Hypothalamus (tissue), 51 donors: ENCODE data around the gene TOB1.

Experiments used
- DNase-seq, 51 donors: peaks; one replicate each; lab custom pipeline; 2025; lab: John Stamatoyannopoulos, UW

TOB1 gene

DNA sequence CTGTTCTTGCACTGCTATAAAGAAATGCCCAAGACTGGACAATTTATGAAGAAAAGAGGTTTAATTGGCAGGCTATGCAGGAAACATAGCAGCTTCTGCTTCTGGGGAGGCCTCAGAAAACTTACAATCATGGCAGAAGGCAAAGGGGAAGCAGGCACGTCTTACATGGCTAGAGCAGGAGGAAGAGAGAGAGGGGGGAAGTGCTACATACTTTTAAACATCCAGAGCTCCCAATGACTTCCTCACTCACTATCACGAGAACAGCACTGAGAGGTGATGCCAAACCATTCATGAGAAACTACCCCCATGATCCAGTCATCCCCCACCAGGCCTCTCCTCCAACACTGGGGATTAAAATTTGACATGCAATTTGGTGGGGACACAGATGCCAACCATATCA is 17.4 kb downstream of the TOB1 start:
- no peak for DNase-seq

DNA sequence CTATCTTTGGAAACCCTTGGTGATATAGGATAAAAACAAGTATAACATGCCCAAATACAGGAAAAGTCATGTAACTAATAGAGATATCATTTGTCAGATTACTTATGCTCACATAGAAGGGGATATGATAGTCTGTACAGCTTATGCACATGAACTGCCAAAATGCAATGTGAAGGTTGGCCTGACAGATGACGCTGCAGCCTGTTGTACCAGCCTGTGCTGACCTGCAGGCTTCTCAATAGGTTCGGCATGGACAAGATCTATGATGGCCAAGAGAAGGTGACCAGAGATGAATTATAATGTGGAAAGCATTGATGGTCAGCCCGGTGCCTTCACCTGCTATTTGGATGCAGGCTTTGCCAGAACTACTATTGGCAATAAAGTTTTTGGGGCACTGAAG is 18.1 kb downstream of the TOB1 start:
- DNase-seq = no peak

DNA sequence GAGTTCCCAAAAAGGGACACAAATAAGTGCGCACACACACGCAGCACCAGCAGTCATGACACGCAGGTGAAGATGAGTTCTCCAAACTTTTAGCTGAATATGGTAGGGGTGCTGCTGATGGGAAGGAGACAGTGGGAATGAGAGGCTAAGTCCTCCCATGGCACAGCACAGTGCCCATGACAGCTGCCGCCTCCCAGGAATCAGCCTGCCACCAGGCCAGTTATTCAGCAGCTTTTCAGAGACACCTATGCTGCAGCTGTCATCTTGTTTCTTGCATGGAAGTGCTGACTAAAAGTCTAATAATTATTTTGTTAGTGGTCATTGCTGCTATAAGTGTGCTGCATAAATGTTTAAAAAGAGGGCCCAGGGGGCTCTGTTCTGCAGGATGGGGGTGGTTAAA is 18.6 kb downstream of the TOB1 start:
- no peak for DNase-seq

DNA sequence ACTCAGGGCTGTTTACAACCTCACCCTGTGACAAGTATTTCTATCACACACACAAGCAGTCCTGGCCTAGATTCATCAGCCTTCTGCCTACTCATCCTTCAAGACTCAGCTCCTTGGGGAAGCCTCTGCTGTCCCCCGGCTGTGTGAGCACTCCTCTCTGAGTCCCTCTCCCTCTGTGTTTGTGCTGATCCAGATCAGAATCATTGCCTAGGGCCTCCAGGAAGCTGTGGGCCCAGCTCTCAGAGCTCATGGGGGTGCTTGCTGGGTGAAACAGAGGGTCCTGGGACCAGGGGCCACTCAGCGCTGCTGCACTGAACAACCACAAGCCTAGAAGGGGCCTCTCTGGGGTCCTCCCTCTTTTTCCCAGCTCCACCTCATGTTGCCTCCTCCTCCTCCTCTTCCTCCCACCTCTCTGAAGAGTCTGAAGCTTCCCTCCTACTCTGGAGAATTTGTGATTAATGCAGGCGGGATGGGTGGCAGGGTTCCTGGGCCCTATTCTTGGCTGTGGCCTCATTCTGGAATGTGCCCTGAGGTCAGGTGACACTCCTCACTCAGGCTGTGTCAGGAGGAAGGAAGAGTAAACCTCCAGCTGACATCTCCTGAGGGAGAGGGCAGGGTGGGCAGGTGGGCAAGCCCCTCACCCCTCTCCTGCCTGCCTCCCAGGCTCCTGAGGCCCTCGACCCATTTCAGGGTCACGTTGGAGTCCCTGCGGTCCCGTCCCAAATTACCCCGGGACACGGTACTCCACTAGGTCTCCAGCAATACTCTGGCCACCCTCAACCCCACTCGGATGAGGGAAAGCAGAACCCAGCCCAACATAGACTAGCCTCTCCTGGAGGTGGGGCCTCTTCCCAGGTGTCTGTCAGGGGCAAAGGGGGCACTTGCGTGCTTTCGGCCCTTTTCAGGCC is 20.7 kb downstream of the TOB1 start:
- DNase-seq = peak in 1 of 51 donors; percentile 35

DNA sequence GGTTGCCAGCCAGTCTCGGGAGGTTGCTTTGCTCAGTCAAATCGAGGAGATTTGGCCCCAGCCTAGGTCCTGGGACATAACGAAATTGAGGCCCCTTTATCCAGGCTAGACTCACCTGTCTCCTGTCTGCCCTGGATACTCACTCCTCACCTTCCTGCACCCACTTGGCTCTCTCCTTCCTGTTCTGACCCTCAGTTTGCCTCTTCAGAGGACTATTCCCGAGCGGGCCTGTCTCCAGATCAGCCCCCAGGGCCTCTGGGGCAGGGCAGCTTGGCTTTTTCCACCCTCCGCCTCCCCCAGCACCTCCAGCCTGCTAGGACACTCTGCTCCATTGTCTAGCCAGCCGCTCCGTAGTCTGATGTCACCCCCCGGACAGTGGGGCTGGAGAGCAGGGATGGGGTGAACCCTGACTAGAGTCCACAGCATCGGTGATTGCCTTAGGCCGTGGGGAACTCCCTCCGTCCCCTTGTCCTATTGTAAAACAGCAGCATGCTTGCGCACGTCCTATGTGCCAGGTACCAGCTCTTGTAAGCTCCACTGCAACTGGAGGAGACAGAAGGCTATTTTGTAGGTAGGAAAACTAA is 21.9 kb downstream of the TOB1 start:
- peak in 14 of 51 donors; percentile 14 to 66 (median 34) for DNase-seq

DNA sequence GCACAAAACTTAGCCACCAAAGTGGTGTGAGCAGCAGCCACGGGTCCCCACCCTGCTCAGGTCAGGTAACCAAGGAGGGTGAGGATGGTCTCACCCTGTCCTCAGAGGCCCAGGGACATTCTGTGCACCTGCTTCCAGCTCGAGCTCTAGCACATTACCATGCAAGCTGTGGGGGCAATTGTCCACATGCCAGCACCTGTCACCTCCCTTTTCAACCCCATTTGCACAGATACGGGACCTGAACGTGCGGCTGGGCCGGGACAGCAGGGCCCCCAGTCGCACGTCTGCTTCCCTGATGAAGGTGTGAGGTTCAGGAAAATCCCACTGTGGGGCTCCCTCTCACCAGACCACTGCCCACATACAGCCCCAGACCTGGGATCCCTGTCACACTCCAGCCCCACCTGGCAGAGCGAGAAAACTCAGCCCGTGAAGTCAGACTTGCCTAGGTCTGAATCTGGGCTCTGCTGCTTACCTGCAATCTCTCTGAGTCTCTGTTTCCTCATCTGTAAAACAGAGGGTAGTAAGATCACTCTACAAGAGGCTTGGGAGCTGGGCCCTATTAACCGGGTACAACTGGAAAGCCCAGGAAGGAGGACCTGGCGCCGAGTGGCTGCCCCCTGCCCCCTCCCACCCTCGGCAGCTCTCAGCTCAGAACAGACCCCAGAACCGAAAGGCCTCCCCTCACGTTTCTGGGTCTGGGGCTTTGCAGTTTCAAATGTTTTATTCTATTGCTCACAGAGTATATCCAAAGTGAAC is 22.8 kb downstream of the TOB1 start:
- DNase-seq = no peak

DNA sequence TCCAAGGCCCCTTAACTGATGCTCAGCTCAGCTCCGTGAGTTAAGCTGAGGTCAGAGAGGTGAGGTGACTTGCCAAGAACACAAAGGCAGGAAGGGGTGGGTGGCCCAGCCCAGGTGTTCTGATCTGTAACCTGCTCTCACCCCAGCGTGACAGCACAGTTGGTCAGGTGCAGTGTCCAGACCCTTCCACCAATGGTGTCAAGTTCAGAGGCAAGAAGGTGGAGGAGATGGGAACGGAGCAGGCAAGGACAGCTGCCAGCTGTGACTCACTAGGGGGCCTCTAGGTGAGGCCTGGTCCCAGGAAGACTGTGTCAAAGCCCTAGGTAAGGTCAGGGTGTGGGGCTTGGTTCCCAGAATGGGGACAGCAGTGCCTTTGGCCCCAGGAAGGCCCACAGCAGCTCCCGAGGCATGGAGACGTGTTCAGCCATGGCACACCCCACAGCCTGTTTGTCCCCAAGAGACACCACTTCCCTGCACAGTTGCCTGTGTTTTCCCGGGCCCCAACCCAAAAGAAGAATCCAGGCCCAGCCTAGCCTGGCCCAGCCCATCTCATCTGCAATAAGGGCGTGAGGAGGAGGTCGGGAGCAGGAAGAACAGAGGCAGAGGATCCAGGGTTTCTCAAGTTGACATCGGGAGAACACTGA is 23.5 kb downstream of the TOB1 start:
- no peak for DNase-seq

DNA sequence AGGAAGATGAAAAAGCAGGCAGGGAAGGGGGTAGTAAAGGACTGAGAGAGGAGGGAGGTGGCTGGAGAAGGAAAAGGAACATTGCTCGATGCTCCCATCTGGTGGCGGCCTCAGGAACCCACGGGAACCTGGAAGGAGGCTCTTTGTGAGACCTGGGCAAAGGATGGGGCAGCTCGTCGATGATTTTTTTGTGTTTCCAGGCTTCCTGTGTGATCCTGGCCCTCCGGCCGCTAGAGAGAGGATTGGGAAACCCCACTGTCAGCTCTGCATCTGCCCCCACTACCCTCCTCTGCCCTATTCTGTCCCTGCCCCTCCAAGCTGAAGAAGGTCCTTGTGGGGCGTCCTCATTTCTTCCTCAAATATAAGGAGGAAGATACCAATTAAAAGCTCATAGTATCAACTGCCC is 24.2 kb downstream of the TOB1 start:
- peak in 45 of 51 donors; percentile 27 to 87 (median 61) for DNase-seq

DNA sequence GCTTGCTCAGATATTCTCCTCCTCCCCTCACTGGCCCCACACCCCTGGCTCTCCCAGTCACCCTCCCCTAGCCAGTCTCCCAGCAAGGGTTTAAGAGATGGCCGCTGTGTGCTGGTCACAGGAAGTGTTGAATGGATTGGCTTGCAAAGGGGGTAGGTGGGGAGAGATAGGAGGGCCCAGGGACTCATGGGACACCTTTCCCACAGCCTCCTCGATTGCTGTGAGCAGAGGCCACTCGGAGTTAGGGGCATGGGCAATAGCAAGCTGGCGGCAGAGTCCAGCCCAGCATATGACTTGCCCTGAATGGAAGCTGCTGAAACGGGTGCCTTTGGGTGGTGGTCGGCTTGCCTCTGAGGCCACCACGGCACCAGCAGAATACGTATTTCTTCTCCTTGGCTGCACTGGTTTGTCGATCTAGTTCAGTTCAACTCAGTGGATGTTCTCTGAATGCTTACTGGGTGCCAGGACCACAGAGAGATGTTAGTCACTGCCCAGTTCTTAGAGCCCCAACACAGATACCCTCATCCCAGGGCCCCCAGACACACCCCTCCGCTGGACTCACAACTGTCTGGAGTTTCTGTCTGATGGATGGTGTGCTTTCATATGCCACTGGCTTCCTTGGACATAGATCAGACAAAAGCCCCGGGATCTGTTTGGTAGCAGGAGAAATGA is 24.7 kb downstream of the TOB1 start:
- DNase-seq = no peak

DNA sequence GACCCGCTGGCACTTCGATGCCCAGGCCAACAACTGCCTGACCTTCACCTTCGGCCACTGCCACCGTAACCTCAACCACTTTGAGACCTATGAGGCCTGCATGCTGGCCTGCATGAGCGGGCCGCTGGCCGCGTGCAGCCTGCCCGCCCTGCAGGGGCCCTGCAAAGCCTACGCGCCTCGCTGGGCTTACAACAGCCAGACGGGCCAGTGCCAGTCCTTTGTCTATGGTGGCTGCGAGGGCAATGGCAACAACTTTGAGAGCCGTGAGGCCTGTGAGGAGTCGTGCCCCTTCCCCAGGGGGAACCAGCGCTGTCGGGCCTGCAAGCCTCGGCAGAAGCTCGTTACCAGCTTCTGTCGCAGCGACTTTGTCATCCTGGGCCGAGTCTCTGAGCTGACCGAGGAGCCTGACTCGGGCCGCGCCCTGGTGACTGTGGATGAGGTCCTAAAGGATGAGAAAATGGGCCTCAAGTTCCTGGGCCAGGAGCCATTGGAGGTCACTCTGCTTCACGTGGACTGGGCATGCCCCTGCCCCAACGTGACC is 25.8 kb downstream of the TOB1 start:
- no peak for DNase-seq

DNA sequence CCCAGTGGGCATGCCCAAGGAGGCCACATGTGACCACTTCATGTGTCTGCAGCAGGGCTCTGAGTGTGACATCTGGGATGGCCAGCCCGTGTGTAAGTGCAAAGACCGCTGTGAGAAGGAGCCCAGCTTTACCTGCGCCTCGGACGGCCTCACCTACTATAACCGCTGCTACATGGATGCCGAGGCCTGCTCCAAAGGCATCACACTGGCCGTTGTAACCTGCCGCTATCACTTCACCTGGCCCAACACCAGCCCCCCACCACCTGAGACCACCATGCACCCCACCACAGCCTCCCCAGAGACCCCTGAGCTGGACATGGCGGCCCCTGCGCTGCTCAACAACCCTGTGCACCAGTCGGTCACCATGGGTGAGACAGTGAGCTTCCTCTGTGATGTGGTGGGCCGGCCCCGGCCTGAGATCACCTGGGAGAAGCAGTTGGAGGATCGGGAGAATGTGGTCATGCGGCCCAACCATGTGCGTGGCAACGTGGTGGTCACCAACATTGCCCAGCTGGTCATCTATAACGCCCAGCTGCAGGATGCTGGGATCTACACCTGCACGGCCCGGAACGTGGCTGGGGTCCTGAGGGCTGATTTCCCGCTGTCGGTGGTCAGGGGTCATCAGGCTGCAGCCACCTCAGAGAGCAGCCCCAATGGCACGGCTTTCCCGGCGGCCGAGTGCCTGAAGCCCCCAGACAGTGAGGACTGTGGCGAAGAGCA is 26.4 kb downstream of the TOB1 start:
- no peak for DNase-seq

DNA sequence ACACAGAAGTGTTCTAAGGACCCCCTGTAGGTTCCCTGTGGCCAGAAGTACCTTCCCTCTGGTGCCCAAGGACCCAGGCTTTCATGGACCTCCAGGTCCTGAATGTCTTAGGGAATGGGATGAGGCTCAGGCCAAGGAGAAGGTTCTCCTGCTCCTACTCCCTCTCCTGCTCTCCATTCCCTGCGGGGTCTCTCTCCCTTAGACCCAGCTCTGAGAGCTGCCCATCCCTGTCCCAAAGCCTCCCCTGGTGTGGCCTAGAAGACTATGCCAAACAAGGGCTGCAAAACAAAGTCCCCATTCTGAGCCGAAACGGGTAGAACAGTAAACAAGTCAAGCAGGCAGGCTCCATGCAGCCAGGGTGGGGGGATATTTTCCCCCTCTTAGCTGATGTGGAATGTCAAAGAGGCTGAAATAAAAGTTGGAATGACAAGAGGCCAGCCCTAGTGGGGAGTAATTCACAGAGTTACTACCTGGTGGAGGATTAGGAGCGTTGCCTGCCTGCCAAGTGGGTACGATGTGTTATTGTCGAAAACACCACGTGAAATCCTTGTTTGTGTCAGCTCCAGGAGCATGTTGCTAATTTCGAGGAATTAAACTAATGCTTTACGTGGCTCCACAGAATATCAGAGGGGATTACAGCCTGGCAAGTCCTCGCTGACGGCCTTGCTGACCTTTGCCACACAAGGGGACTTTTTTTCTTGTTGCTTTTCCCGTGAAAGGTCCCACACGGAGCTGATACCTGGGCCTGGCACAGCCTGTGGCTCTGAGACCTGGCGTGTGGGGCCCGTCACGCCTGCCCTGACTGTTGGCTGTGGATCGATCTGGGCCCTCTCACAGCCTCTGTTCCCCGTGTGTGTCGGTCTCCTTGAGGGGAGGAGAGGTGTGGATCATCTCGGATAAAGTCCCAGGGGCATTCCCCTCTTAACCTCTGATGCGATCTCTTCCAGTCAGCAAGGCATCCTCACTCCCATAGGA is 27.9 kb downstream of the TOB1 start:
- peak in 16 of 51 donors; percentile 15 to 82 (median 44) for DNase-seq

DNA sequence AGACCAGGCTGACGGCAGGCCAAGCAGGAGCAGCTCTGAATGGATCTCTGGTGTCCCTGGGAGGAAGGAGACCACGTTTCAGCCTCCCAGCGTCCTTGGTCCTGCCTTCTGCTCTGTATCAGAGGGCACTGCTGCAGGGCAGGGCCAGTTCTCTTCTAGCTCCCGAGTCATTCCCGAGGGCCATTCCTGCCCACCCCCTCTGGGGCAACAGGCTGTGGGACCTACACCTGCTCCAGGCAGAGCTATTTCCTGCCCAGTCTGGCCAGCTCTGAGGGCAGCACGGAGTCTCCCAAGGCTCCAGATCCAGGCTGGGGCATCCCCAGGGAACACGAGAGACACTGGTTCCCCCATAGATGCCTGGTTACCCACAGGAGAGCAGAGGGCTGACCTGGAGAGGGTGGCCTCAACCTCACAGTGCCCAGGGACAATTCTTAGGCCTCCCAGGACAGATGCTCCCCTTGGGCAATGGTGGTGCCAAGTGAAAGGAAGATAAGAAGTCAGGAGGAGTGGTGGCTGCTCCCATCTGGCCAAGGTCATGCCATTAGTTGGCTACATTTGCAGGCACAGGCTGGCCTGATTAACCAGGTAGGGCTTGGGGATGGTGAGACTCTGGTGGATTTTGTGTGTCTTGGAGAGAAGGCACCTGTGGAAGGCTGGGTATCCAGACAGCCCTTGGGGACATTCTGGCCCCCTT is 28.7 kb downstream of the TOB1 start:
- no peak for DNase-seq

DNA sequence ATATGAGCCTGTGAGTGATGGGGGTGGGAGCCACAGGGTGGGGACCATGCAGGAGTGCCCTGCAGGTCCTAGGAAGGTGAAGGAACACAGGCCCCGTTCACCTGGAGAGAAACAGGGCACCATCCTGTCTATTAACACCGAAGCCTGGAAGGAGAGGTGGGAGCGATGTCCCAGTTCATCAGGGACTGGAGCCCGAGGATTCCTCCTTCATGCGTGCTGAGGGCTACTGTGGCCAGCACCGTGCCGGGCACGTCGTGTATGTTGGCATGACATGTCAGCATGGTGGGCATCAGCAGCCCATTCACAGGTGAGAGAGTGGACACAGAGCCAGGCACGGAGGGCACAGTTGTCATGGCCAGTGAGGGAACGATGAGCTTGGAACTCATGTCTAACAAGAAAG is 29.3 kb downstream of the TOB1 start:
- no peak for DNase-seq

DNA sequence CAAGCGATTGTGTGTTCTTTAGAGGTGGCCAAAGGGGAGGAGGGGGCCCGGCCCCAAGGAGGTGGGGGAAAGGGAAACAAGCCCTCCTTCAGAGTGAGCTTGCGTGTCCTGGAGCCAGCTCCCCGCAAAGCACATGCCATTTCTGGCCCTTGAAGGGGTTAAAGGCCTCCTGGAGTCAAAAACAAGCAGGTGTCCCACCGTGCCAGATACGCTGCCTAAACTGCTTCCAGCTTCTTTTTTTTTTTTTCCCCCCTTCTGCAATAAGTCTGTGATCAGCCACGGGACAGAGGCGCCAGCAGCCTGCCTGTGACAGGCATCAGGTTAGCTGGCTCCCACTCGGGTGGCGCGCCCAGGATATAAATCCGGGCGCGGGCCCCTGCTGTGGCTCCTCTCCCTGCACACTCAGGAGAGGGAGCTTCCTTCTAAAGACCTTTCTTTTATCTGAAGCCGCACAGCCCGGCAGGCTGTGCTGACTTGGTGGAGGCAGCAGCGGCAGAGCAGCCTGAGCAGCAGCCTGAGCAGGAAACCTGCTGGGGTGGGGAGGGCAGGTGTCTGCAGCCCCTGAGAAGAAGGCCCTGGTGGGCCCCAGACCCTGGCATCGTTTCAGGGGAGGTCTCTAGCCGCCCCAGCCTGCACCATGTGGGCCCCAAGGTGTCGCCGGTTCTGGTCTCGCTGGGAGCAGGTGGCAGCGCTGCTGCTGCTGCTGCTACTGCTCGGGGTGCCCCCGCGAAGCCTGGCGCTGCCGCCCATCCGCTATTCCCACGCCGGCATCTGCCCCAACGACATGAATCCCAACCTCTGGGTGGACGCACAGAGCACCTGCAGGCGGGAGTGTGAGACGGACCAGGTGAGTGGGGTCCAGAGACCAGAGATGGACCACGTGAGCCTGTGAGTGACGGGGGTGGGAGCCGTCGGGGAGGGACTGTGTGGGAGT is 30.6 kb downstream of the TOB1 start, which contains the start of gene WFIKKN2:
Gene WFIKKN2, plus strand, starts transcription at position 286 of the 934 bp plus-strand sequence. Its CDS starts 352 bp downstream, at position 638.
- no peak for DNase-seq
